ENCODE measurements around the gene HIC2.
"Not testable (repeated sequence)": the region's sequence is repeated elsewhere in the genome, so short reads cannot be mapped to it uniquely, and the experiment has no call there.

HIC2 gene

DNA sequence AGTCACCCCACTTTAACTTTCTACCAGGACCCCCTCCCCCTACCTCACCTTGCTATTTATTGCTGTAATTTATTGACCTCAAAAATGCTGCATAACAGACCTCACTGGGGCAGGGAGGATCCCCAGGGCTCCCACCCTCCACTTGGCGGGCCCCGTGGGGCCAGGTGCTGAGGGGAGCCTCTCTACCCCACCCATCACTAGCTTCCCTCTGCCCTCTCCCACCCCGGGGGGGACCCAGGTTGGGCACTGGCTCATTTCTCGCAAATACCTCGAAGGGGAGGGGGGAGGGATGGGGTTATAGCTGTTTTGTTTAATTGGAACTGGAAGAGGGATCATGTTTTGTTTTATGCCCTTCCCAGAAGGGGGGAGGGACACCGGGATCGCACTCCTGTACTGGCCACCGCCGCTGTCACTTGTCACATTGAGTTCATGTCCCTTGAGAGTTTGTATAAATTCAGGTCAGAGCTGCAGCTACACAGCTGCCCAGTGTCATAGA, 33.7 kb downstream of the HIC2 start:
- no peak for DNase-seq

DNA sequence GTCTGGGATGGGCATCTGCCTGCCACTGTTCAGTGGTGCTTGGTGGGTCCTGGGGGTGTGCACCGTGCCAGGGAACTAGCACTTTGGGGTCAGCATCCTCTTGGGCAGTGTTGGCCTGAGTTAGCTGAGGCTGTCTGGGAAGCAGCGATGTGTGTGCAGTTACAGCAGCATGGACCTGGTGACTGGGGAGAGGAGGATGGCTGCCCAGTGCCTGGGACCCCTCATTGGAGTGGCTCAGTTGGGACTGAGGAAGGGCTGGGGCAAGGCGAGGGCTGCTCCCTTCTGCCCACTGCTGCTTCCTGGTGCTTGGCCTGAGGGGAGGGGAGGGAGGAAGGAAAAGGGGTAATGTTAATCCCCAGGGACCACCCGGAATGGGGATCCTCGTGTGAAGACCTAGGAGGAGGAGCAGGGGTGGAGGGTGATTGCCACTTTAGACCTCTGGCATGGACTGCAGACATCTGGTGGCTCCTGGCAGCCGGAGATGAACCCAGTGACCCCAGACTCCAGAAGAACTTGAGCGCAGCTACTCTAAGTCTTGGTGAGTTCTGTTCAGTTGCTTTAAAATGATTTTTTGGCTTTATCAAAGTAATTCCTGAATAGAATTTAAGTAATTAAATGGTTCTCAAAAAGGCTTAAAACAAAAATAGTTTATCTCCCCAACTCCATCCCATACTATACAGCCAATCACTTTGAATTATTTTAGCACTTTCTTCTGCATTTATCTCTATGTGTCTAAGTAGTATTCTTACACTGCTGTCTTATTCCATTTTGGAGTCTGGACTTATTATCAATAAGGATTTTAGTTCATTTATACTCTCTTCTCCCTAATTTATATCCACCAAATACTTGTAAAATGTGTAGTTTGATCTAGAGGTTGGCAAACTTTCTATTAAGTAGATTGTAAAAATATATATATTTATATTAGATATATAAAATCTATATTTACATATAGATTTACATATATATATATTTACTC, 34.7 kb downstream of the HIC2 start:
- DNase-seq = no peak

DNA sequence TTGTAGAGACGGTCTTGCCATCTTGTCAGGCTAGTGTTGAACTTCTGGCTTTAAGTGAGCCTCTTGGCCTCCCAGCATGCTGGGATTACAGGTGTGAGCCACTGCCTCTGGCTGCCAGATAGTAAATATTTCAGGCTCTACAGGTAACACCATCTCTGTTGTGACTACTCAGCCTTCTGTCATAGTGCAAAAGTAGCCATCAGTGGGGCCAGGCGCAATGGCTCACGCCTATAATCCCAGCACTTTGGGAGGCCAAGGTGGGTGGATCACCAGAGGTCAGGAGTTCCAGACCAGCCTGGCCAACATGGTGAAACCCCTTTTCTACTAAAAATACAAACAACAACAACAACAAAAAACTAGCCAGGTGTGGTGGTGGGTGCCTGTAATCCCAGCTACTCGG, 35.5 kb downstream of the HIC2 start:
- DNase-seq = not testable (repeated sequence)

DNA sequence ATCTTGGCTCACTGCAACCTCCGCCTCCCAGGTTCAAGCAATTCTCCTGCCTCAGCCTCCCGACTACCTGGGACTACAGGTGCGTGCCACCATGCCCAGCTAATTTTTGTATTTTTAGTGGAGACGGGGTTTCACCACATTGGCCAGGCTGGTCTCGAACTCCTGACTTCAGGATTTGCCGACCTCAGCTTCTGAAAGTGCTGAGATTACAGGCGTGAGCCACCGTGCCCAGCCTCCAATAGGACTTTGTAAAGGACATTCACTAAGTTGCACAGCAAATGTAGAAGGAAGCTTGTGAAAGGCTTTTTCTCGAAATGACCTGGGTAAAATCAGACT, 37.8 kb downstream of the HIC2 start:
- not testable (repeated sequence) for DNase-seq

DNA sequence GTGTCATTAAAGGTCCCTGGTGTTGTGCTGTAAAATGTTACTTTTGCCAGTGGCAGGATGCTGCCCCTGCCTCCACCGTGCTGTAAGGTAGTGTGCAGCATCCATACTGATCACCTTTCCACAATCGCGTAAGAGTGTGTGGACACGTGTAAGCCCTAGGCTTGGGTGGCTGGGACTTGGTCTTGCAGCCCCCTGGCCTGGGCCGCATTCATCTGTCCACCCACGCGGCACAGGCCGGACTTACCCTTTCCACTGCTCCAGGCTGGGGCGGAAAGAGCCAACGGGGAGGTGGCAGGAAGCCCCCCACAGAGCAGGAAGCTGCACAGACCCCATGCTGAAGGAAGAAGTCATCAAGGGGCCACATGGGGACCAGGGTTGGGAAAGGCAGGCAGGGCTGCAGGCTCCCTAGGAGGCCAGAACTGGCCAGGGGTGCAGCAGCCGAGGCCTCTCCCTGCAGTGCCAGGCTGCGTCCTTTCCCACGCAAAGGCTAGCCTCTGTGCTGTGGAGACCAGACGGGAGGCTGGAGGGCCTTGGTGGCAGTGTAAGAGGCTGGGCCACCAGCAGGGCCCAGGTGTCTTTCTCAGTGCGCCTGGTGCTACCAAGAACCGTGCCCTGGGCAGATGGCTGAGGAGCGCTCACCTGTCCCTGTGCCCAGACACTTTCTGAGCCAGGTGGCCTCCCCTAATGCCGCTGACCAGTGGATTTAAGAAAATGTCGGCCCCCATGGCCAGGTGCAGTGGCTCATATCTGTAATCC, 38.3 kb downstream of the HIC2 start:
- no peak for DNase-seq

DNA sequence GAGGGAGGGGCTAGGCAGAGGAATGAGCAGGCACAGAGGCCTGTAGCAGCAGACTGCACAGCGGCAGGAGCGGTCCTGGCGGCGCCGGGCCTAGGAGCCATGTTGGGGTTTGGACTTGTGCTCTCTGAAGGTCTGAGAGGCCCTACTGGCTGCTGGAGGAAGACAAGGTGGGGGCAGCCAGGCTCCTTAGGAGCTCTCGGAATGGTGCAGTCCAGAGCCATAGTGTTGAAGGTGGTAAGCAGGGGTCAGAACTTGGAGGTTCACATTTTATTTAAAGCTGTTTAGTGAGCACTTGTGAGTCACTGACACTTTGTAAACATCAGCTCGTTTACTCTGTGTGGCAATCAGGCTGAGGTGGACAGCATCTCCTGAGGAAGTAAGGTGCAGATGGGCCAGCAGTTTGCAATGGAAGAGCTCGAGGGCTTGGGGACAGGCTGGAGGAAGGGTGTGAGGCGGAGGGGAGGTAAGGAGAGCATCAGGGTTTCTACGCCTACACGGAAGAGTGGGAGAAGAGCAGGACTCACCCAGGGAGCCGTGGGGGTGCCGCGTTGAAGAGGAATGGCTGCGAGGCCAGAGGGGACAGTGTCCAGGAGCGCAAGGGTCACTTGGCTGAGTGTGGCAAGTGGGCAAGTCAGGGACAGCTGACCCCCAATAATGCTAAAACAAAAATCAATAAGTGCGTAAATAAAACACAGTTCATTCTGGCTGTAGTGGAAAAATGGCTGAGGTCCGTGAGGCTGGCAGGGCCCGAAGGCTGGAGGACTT, 40.0 kb downstream of the HIC2 start:
- DNase-seq = peak; percentile 24

DNA sequence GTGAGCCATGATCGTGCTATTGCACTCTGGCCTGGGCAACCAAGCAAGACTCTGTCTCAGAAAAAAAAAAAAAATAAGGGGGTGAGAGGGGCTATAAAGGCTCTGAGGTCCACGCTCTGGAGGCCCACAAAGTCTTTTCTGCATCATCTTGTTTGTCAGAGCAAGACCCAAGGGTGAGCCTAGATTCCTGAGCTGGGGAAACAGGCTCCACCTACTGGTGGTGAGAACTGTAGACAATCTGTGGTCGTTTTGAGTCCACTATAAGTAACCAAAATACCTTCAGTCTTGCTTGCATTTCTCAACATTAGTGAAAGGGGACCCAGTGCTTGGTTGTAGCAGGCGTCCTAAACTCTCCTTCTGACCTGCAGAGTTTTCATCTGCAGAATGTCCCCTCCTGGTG, 45.5 kb downstream of the HIC2 start:
- DNase-seq = not testable (repeated sequence)

DNA sequence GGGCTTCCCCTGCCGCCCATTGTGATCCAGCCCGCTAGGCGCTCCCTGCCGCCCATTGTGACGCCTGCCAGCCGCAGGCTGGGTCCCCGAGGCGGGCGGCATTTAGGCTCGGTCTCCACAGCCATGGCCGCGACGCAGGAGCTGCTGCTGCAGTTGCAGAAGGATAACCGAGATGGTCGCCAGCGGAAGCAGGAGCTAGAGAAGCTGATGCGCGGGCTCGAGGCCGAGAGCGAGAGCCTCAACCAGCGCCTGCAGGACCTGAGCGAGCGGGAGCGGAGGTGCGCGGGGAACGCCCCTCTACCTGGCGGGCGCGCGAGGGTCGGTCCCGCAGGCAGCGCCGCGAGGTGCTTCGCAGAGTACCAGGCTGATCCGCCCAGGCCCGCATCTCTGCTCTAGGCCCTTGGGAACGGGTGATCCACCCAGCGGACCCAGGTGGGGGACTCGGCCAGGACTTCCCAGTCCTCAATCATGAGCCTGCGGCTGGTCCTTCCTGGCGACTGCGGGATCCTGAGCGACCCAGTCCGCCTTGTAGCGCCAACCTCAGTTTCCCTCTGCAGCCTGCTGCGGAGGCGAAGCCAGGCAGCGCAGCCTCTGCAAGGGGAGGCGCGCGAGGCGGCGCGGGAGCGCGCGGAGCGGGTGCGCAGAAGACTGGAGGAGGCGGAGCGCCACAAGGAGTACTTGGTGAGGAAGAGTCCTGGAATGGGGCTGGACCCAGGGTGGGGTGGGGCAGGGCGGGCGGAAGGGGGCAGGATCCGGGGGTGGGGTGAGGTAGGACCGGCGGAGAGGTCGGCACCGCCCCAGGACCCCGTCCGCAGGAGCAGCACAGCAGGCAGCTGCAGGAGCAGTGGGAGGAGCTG, 50.4 kb downstream of the HIC2 start, which contains the start of gene TMEM191C:
TSS of gene TMEM191C (plus strand) at position 51 of the 857 bp plus-strand sequence. CDS start at position 124, 73 bp downstream.
- DNase-seq = not testable (repeated sequence)

DNA sequence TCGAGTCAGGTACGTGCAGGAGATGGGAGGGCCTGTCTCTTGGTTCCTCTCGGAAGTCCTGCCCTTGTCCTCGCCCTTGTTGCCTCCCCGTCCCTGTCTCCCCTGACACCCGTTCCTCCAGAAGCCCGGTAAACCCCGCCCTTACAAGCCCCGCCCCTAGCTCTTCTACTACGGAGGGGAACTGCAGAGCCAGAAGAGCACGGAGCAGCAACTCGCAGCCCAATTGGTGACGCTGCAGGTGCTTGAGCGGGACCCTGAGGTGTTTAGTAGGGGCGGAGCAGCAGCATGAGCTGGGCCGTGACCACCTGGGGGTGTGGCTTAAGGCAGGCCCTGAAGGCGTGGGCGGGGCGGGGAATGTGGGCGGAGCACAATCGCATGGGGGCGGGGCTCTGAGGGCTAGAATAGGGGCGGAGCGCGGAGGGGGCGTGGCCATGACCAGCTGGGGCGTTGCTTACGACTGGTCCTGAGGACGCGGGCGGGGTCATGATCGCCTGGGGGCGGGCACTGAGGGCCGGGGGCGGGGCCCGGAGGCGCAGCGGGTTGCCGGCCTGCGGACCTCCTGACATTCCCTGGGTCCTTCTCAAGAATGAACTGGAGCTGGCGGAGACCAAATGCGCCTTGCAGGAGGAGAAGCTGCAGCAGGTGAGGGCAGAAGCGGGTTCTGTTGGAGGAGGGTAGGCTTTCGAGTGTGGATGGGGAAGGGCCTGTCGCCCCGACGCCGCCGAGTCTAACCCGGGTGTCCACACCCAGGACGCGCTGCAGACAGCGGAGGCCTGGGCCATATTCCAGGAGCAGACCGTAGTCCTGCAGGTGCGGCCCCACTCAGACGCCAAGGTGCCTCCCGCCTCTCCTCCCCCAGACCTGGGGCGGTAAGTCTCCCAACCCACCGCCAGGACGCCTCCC, 51.3 kb downstream of the HIC2 start:
- peak; percentile 65 for DNase-seq

DNA sequence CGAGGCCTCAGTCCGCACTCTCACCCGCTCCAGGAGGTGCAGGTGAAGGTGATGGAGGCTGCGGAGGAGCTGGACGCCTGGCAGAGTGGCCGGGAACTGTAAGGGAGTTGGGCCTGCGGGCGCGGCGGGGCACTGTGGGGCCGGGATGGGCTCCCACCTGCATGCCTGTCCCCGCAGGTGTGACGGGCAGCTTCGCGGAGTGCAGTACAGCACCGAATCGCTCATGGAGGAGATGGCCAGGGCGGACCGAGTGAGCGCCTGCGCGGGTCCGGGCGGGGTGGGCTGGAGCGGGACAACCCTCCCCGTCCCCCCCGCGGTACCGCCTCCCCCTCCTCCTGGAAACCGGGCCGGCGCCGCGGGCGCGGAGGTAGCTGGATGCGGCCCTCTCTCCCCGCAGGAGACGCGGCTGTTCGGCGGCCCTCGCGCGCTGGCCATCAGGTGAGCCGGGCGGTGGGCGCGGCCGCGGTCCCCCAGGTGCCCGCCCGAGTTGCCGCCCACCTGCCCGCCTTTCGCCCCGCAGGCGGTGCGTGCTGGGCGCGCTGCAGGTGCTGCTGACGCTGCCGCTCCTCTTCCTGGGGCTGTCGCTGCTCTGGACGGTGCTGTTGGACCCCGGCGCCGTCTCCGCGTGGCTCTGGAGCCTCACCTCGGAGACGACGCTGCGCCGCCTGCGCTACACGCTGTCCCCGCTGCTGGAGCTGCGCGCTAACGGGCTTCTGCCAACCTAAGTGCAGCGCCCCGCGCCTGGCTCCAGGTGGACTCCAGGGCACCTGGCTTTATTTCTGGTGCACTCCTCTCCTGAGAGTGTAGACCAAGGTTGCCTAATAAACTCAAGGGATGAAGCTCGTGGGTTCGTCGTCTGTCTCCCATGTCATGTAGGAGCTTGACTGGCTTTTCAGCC, 52.2 kb downstream of the HIC2 start:
- not testable (repeated sequence) for DNase-seq

DNA sequence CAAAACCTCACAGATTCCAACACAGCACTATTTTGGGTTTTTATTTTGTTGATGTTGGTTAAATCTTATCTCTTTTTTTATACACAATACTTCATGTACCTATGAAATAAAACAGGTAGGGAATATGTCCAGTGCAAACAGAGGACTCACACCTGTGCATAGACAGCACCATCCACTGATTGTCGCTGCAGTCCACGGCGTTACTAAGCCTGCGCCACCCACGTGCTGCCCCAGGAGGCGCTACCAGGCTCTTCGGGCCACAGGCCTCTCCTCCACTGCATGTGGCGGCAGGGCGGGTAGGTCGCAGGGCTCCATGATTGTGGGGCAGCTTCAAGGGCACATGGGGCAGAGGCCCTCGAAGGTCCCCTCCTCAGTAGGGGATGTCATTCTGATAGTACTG, 55.8 kb downstream of the HIC2 start:
- DNase-seq = not testable (repeated sequence)

DNA sequence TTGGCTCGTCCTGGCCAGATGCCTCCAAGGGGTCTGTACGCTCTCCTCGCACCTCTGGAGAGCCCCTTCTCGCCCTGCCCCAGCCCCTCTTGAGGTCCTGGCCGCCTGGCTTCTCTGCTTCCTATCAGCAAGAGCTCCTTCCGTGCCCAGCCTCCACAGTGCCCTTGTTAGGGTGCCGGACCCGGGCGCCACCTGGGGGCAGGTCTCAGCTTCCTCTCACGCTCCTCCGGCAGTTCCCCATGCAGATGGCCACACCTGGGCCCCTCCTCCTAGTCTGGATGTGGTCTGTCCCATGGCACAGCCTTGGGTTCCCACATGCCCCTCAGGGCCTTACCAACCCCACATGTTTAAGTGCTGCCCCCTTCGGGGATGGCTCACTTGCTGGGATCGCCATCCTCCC, 56.5 kb downstream of the HIC2 start:
- not testable (repeated sequence) for DNase-seq

DNA sequence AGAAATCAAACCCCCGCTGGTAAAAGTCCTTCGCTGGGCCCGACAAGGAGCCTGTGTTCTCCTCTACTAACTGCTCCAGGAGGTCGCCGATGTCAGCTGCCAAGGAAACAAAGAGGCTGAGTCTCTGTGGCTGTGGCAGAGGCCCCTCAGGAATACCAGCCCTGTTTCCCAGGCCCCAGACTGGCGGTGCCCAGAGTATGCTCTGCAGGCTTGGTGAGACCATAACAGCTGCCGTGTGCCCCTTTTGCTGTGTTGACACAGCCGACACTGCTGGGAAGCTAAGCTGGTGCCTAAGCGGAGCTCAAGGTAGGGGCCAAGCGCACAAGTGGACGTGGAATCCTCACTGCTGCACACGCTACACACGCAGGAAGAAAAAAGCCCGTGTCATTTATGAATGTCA, 66.9 kb downstream of the HIC2 start:
- DNase-seq = not testable (repeated sequence)

DNA sequence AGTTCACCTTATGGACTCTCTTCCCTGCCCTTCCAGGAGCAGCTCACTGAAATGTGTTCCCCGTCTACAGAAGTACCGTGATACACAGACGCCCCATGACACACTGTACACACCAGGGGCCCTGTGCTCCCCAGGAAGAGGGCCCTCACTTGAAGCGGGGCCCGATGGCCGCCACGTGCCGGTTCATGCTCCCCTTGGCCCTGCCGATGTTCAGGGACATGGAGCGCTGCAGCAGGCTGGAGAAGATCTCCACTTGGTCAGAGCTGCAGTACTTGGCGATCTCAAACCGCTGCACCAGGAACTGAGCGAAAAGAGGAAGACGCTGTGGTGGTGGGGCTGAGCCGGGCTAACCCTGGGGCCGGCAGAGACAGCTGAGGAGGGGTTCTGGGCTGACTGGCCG, 70.6 kb downstream of the HIC2 start:
- not testable (repeated sequence) for DNase-seq

DNA sequence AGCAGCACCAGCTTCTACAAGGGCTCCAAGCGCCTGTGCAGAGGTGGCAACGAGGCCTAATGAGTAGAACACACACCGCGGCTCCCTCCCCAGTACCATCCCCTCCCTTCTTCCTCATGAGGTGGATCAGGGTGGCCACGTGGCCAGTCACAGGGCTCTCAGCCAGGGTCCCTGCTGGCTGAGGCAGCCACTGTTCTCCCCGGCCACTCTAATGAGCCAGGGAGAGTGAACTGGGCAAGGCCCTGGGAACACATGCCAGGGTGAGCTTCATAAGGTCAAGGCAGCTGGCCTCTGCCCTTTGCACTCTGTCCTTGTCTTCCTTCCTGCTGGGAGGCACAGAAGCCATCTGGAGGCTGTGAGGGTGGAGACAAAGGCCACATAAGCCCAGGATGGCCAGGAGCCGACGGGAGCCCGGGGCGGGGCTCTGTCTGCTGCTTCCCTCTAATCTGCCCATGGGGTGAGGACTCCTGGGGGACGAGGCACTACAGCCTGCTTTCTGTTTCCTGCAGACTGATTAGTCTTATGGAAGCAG, 72.0 kb downstream of the HIC2 start:
- not testable (repeated sequence) for DNase-seq

DNA sequence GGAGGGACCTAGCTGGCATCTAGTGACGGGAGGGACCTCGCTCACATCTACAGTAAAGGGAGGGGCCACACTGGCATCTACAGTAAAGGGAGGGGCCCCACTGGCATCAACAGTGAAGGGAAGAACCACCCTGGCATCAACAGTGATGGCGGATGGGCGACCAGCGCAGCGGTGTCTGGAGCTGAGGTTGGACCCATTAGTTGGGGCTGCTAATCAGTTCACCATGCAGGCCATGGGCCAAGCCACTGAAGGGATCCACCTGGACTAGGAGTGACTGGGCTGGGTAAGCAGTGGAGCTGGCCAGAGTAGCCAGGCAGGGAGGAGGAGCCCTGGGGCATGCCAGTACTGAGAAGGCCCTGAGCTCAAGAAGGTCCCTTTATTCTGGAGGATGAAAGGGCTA, 73.4 kb downstream of the HIC2 start:
- not testable (repeated sequence) for DNase-seq

DNA sequence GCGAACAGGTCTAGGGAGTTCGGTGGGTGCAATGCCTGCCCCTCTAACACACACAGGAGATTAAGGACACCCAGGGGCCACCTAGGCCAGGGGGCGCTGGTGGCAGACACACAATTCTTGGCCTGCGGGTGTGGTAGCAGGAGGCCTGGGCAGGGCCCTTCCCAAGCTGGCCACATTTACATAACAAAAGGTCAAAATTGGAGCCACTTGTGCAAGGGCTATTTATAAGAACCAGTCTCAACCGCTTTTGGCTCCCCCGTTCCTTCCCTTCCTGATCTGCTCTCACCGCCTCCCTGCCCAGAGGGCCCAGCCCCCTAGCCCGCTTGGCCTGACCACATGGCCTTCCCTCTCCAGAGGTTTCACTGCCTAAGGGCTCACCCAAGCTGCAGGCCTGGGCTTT, 75.1 kb downstream of the HIC2 start:
- not testable (repeated sequence) for DNase-seq

DNA sequence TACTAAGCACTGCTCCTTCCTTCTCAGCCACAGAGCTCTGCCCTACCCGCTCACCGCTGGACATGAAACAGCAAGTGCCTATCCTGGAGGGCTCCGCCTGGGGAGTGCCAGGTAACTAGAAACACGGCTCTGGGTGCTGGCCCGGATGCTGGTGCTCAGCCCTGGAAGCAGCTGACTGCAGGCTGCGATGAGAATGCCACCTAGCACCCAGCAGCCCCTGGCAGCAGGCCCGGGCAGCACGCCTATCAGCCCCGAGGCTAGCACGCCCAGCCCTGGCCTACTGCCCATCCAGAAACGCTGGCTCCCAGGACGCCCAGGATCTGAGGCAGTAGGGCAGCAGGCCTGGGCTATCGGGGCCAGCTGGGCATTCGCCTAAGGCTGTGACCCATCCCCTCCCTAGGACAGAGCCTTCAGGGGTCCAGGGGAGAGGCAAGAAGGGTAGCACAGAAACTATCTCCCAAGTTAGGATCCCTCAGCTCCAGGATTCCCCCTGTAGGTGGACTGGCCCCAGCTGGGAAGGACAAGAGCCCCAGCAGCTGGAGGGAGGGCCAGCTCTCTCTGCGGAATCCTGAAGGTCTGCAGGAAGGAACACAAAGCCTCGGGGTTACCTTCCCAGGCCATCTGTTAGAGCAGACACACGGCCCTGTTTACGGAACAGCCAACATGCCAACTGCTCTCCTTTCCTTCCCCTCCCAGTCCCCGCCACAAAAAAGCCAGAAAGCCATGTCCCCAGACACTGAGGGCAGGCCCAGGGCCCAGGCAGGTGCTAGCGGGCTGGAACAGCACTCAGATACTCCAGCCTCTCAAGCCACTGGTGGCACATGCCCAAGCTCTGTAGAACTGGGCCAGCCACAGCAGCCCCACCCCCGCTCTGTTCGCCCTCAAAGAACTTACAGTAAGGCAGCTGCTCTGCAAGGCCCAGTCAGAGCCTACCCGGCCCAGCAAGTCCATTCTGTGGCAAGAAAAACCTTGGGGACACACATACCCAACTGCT, 76.9 kb downstream of the HIC2 start:
- DNase-seq = not testable (repeated sequence)
